ENCODE results near the gene WIF1. TPM values are rescaled to one million over a fixed set of nuclear protein-coding genes. Genes with fewer than 3 reads are reported as not detected.
A peak's percentile ranks its signal among the peaks of the same experiment; 100 is the strongest.

The WIF1 gene
- total RNA-seq, 1 donor from 2014 or later: 0.19 TPM

DNA sequence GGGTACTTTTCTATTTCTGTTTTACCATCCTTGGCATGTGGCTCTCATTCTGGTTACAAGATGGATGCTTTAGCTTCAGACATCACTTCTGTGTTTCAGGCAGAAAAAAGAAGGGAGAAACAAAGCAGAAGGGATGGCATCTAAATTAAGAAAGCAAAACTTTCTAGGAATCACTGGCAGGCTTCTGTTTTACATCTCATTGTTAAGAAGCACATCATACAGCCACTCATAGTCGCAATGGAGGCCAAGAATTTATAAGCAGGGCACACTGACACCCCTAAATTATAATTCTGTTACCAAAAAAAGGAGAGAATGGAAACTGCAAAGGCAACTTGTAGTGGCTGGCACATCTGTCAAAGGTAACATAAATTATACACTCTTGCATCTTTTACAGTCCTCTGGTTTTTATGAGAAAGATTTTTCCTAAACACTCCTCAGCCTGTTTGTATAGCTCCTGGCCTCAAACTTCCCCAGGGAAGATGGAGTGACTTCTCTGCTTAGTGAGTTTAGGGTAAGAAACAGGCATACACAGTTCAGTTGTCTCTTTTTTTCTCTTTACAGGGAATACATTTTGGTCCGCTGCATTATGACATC, 26.3 kb upstream of the WIF1 start:
- Histone ChIP-seq H3F3A (ENCODE audit: low read depth) (peaks cover 12% of the 10 kb centered on the region), H3K79me2 (ENCODE audit: low read depth) (no peaks in the 10 kb centered on the region), H3K9me3 (ENCODE audit: low read depth) (no peaks in the 10 kb centered on the region), H3K27ac (no peak overlapping the region), H3K36me3 (no peaks in the 10 kb centered on the region), H3K4me1 (peaks cover 14% of the 10 kb centered on the region), H3K9ac (no peak overlapping the region), H3K4me3 (no peak overlapping the region), H4K20me1 (ENCODE audit: low read depth) (no peaks in the 10 kb centered on the region), H3K4me2 (no peak overlapping the region), H3K27me3 (no peaks in the 10 kb centered on the region), H2AFZ (replicated peaks) (no peak overlapping the region)
- TF ChIP-seq EZH2 (IDR thresholded peaks at IDR 0.05): no peak
- no peak for TF ChIP-seq EZH2phosphoT487 (IDR thresholded peaks at IDR 0.05)
- TF ChIP-seq, protein P1, sequence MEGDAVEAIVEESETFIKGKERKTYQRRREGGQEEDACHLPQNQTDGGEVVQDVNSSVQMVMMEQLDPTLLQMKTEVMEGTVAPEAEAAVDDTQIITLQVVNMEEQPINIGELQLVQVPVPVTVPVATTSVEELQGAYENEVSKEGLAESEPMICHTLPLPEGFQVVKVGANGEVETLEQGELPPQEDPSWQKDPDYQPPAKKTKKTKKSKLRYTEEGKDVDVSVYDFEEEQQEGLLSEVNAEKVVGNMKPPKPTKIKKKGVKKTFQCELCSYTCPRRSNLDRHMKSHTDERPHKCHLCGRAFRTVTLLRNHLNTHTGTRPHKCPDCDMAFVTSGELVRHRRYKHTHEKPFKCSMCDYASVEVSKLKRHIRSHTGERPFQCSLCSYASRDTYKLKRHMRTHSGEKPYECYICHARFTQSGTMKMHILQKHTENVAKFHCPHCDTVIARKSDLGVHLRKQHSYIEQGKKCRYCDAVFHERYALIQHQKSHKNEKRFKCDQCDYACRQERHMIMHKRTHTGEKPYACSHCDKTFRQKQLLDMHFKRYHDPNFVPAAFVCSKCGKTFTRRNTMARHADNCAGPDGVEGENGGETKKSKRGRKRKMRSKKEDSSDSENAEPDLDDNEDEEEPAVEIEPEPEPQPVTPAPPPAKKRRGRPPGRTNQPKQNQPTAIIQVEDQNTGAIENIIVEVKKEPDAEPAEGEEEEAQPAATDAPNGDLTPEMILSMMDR (IDR thresholded peaks at IDR 0.05): no peak
- Mint-ChIP-seq H3K4me3 (no peak overlapping the region), H3K36me3 (no peaks in the 10 kb centered on the region), H3K9me3 (no peaks in the 10 kb centered on the region), H3K27me3 (ENCODE audit: insufficient read depth, low read depth) (peaks cover 3% of the 10 kb centered on the region), H3K4me1 (no peaks in the 10 kb centered on the region), H3K27ac (no peak overlapping the region)
- no peak for DNase-seq (ENCODE audit: low spot score)

- no peak overlapping the region for H3K4me3 Mint-ChIP-seq
- Histone ChIP-seq H3K9ac (no peak overlapping the region), H3K27me3 (no peaks in the 10 kb centered on the region), H3K79me2 (ENCODE audit: low read depth) (no peaks in the 10 kb centered on the region), H3K4me1 (peaks cover 27% of the 10 kb centered on the region), H3F3A (ENCODE audit: low read depth) (peaks cover 12% of the 10 kb centered on the region), H3K4me2 (peak overlapping the region; percentile 28), H3K9me3 (ENCODE audit: low read depth) (no peaks in the 10 kb centered on the region), H3K27ac (no peak overlapping the region), H2AFZ (replicated peaks) (no peak overlapping the region), H4K20me1 (ENCODE audit: low read depth) (no peaks in the 10 kb centered on the region), H3K36me3 (no peaks in the 10 kb centered on the region), H3K4me3 (no peak overlapping the region)
- H3K27me3 Mint-ChIP-seq (ENCODE audit: insufficient read depth, low read depth): peaks cover 3% of the 10 kb centered on the region
- TF ChIP-seq EZH2 (IDR thresholded peaks at IDR 0.05) (no peak), EZH2phosphoT487 (IDR thresholded peaks at IDR 0.05) (no peak)
- TF ChIP-seq, protein P1 (IDR thresholded peaks at IDR 0.05): no peak
- no peaks in the 10 kb centered on the region for H3K36me3 Mint-ChIP-seq
- DNase-seq (ENCODE audit: low spot score): no peak
- peaks cover 5% of the 10 kb centered on the region for H3K9me3 Mint-ChIP-seq
- no peak overlapping the region for H3K27ac Mint-ChIP-seq
- no peaks in the 10 kb centered on the region for H3K4me1 Mint-ChIP-seq
Observed at GRCh38 chr12:65140738-65141137, 19.6 kb upstream of the WIF1 start.

- H3K4me2 ChIP-seq: no peak overlapping the region
- DNase-seq (ENCODE audit: low spot score): no peak
- no peak overlapping the region for H3K4me3 ChIP-seq
- Mint-ChIP-seq H3K9me3 (peaks cover 5% of the 10 kb centered on the region), H3K4me1 (no peaks in the 10 kb centered on the region), H3K27me3 (ENCODE audit: insufficient read depth, low read depth) (no peaks in the 10 kb centered on the region), H3K27ac (no peak overlapping the region), H3K36me3 (no peaks in the 10 kb centered on the region), H3K4me3 (no peak overlapping the region)
- H3K79me2 ChIP-seq (ENCODE audit: low read depth): no peaks in the 10 kb centered on the region
- no peaks in the 10 kb centered on the region for H4K20me1 ChIP-seq (ENCODE audit: low read depth)
- H2AFZ ChIP-seq (replicated peaks): no peak overlapping the region
- no peaks in the 10 kb centered on the region for H3K36me3 ChIP-seq
- no peaks in the 10 kb centered on the region for H3K9me3 ChIP-seq (ENCODE audit: low read depth)
- H3K9ac ChIP-seq: no peak overlapping the region
- H3K27ac ChIP-seq: no peak overlapping the region
- H3F3A ChIP-seq (ENCODE audit: low read depth): peaks cover 12% of the 10 kb centered on the region
- no peak for TF ChIP-seq EZH2phosphoT487 (IDR thresholded peaks at IDR 0.05)
- TF ChIP-seq, protein P1 (IDR thresholded peaks at IDR 0.05): no peak
- TF ChIP-seq EZH2 (IDR thresholded peaks at IDR 0.05): no peak
- no peaks in the 10 kb centered on the region for H3K27me3 ChIP-seq
- H3K4me1 ChIP-seq: peaks cover 27% of the 10 kb centered on the region
Observed at GRCh38 chr12:65139389-65139788, 18.3 kb upstream of the WIF1 start.
